Large intestine (tissue), 3 donors: ENCODE results near the gene RASD1. TPM values are rescaled to one million over a fixed set of nuclear protein-coding genes. Genes with fewer than 3 reads are reported as not detected.
A peak's percentile ranks its signal among the peaks of the same experiment; 100 is the strongest.

ENCODE experiments used
- DNase-seq, 2 donors: peaks; one replicate each; pipeline versions ENCODE4 v3.0.0 to v3.0.0-alpha.2; 2013
- H3K27ac ChIP-seq: one replicate; pipeline ENCODE4 v1.5.1; 2013; ENCODE audit warnings: low read length
- H3K27me3 ChIP-seq: 2 replicates; pipeline ENCODE4 v1.6.1; 2013; ENCODE audit warnings: low read length; ENCODE audit not compliant: control insufficient read depth, insufficient read depth
- H3K36me3 ChIP-seq: 2 replicates; pipeline ENCODE4 v1.6.1; 2013; ENCODE audit warnings: low read length; ENCODE audit not compliant: control insufficient read depth, insufficient read depth
- H3K4me1 ChIP-seq: one replicate; pipeline ENCODE4 v1.6.1; 2013; ENCODE audit warnings: low read length; ENCODE audit not compliant: control insufficient read depth, insufficient read depth
- H3K4me3 ChIP-seq: one replicate; pipeline ENCODE4 v1.5.1; 2013; ENCODE audit warnings: low read length
- H3K9me3 ChIP-seq: one replicate; pipeline ENCODE4 v1.6.1; 2013; ENCODE audit warnings: mild to moderate bottlenecking, low read depth, low read length, moderate library complexity; ENCODE audit not compliant: control insufficient read depth
- WGBS: methylation state at CpG from one replicate; pipeline ENCODE4 v1.1.5; 2013; ENCODE audit warnings: low lambda C conversion rate; ENCODE audit not compliant: insufficient coverage; 5-methylcytosine and 5-hydroxymethylcytosine counted together
- polyA plus RNA-seq: library from polyadenylated mRNA; unstranded; fragments of 120-200 nt; gene quantifications from one replicate; pipeline ENCODE4 v1.2.1, GENCODE V29; 2013

Gene RASD1
- polyA plus RNA-seq, 1 donor: 20.0 TPM

GRCh38 chr17:17510456-17511292 is 14.5 kb upstream of the RASD1 start:
- H3K9me3 ChIP-seq: no peaks in the 10 kb centered on the region
- H3K36me3 ChIP-seq: no peaks in the 10 kb centered on the region
- no CpG with 5 or more reads among the region's 20 CpGs for WGBS
- H3K4me3 ChIP-seq: no peak overlapping the region
- no peak for DNase-seq
- H3K27me3 ChIP-seq: no peaks in the 10 kb centered on the region
- no peak overlapping the region for H3K27ac ChIP-seq
- no peaks in the 10 kb centered on the region for H3K4me1 ChIP-seq

- DNase-seq: no peak
- H3K4me1 ChIP-seq: no peaks in the 10 kb centered on the region
- H3K36me3 ChIP-seq: no peaks in the 10 kb centered on the region
- H3K27me3 ChIP-seq: no peaks in the 10 kb centered on the region
- 97% methylated on average over 4 of the region's 21 CpGs for WGBS
- no peaks in the 10 kb centered on the region for H3K9me3 ChIP-seq
- no peak overlapping the region for H3K27ac ChIP-seq
- H3K4me3 ChIP-seq: no peak overlapping the region
Observed at GRCh38 chr17:17509601-17510425, 13.6 kb upstream of the RASD1 start.

GRCh38 chr17:17508646-17509591 is 12.7 kb upstream of the RASD1 start:
- no peak overlapping the region for H3K27ac ChIP-seq
- no peaks in the 10 kb centered on the region for H3K36me3 ChIP-seq
- DNase-seq: no peak
- H3K9me3 ChIP-seq: no peaks in the 10 kb centered on the region
- WGBS: 90% methylated on average over 5 of the region's 33 CpGs
- H3K27me3 ChIP-seq: no peaks in the 10 kb centered on the region
- H3K4me1 ChIP-seq: no peaks in the 10 kb centered on the region
- no peak overlapping the region for H3K4me3 ChIP-seq

GRCh38 chr17:17508019-17508535 is 11.9 kb upstream of the RASD1 start:
- H3K4me1 ChIP-seq: no peaks in the 10 kb centered on the region
- no CpG with 5 or more reads among the region's 11 CpGs for WGBS
- H3K27me3 ChIP-seq: no peaks in the 10 kb centered on the region
- no peaks in the 10 kb centered on the region for H3K9me3 ChIP-seq
- no peak overlapping the region for H3K27ac ChIP-seq
- no peak overlapping the region for H3K4me3 ChIP-seq
- DNase-seq: no peak
- no peaks in the 10 kb centered on the region for H3K36me3 ChIP-seq

- WGBS: no CpG with 5 or more reads among the region's 16 CpGs
- H3K4me1 ChIP-seq: no peaks in the 10 kb centered on the region
- H3K9me3 ChIP-seq: no peaks in the 10 kb centered on the region
- H3K27ac ChIP-seq: no peak overlapping the region
- no peak for DNase-seq
- H3K4me3 ChIP-seq: no peak overlapping the region
- no peaks in the 10 kb centered on the region for H3K27me3 ChIP-seq
- no peaks in the 10 kb centered on the region for H3K36me3 ChIP-seq
Observed at GRCh38 chr17:17507465-17508011, 11.3 kb upstream of the RASD1 start.

GRCh38 chr17:17506893-17507464 is 10.8 kb upstream of the RASD1 start:
- H3K4me3 ChIP-seq: no peak overlapping the region
- peak in 1 of 2 donors; percentile 33 for DNase-seq
- H3K27me3 ChIP-seq: no peaks in the 10 kb centered on the region
- no CpG with 5 or more reads among the region's 17 CpGs for WGBS
- no peaks in the 10 kb centered on the region for H3K9me3 ChIP-seq
- H3K27ac ChIP-seq: no peak overlapping the region
- no peaks in the 10 kb centered on the region for H3K36me3 ChIP-seq
- H3K4me1 ChIP-seq: no peaks in the 10 kb centered on the region

- no peak for DNase-seq
- Histone ChIP-seq H3K9me3 (no peaks in the 10 kb centered on the region), H3K27me3 (no peaks in the 10 kb centered on the region), H3K36me3 (no peaks in the 10 kb centered on the region), H3K4me3 (no peak overlapping the region), H3K27ac (no peak overlapping the region), H3K4me1 (no peaks in the 10 kb centered on the region)
- no CpG with 5 or more reads among the region's 22 CpGs for WGBS
Observed at GRCh38 chr17:17506181-17506741, 10.1 kb upstream of the RASD1 start.

GRCh38 chr17:17505610-17506171 is 9.5 kb upstream of the RASD1 start:
- Histone ChIP-seq H3K27ac (no peak overlapping the region), H3K9me3 (no peaks in the 10 kb centered on the region), H3K36me3 (no peaks in the 10 kb centered on the region), H3K4me3 (no peak overlapping the region), H3K27me3 (no peaks in the 10 kb centered on the region), H3K4me1 (no peaks in the 10 kb centered on the region)
- no CpG with 5 or more reads among the region's 22 CpGs for WGBS
- DNase-seq: no peak

GRCh38 chr17:17505151-17505550 is 9.0 kb upstream of the RASD1 start:
- no peak overlapping the region for H3K27ac ChIP-seq
- H3K4me3 ChIP-seq: no peak overlapping the region
- H3K4me1 ChIP-seq: no peaks in the 10 kb centered on the region
- no peaks in the 10 kb centered on the region for H3K36me3 ChIP-seq
- H3K9me3 ChIP-seq: no peaks in the 10 kb centered on the region
- no CpG with 5 or more reads among the region's 5 CpGs for WGBS
- no peaks in the 10 kb centered on the region for H3K27me3 ChIP-seq
- no peak for DNase-seq
